SH-SY5Y (cell line): ENCODE measurements around the gene NEO1.

Source experiments
- GATA2 ChIP-seq: IDR thresholded peaks from 2 replicates; pipeline ENCODE4 v1.6.1; 2011; ENCODE audit warnings: mild to moderate bottlenecking, low read depth, low read length
- GATA3 ChIP-seq: IDR thresholded peaks from 2 replicates; pipeline ENCODE4 v1.6.1; 2011; ENCODE audit warnings: low read depth, mild to moderate bottlenecking, low read length, moderate library complexity

DNA sequence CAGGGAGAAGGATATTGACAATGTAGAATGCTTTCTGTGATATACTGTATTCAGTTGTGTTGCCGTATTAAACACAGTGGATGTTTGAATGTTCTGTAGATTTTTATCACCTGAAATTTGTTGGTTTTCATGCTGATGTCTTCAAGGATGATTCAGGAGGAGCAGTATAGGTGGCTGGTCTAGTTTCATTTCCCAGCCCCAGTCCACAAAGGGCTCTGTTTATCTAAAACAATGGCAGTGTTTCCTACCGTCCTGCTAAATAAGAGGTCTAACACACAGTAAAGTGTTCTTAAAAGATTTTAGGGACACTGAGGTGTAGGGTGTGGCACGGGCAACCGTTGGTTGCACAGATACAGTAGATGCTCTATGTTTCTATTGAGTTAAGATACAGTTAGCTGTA, 26.0 kb downstream of the NEO1 start:
- TF ChIP-seq GATA2 = no peak
- no peak for TF ChIP-seq GATA3
